Measurements from ENCODE around the gene ELANE. TPM values are rescaled to one million over a fixed set of nuclear protein-coding genes. Genes with fewer than 3 reads are reported as not detected.

Gene ELANE
- total and polyA plus RNA-seq, 4 donors: 0.17 to 37.4 (median 1.8) TPM

GRCh38 chr19:869245-870177, 17.4 kb downstream of the ELANE start:
- H3K36me3 ChIP-seq (ENCODE audit: control insufficient read depth in 4 of 4, insufficient read depth in 3 of 4, low read depth in 1 of 4, low read length in 3 of 4): peaks cover 3 to 40% (median 11%) of the 10 kb centered on the region in 4 donors
- no peak for DNase-seq (ENCODE audit: low spot score)
- H3K27me3 ChIP-seq (ENCODE audit: control insufficient read depth in 4 of 4, insufficient read depth in 4 of 4, low read length in 3 of 4): no peaks in the 10 kb centered on the region
- H3K9ac ChIP-seq (ENCODE audit: low read depth in 1 of 2, low read length in 2 of 2): no peak overlapping the region
- TF ChIP-seq ATF3 (IDR thresholded peaks at IDR 0.05) (no peak), MAX (IDR thresholded peaks at IDR 0.05) (no peak), REST (IDR thresholded peaks at IDR 0.05) (no peak), HNF4A (conservative IDR thresholded peaks at IDR 0.05) (no peak), RXRA (IDR thresholded peaks at IDR 0.05) (no peak), TAF1 (conservative IDR thresholded peaks at IDR 0.05) (no peak), GABPA (IDR thresholded peaks at IDR 0.05 in 1 of 2, conservative IDR thresholded peaks at IDR 0.05 in 1 of 2) (no peak), HNF4G (IDR thresholded peaks at IDR 0.05) (no peak), FOXA2 (IDR thresholded peaks at IDR 0.05) (no peak), YY1 (IDR thresholded peaks at IDR 0.05) (no peak), EGR1 (IDR thresholded peaks at IDR 0.05; ENCODE audit: low read depth in 2 of 2) (no peak), RAD21 (IDR thresholded peaks at IDR 0.05) (no peak), ZBTB33 (IDR thresholded peaks at IDR 0.05) (no peak), SP1 (IDR thresholded peaks at IDR 0.05) (no peak), CTCF (IDR thresholded peaks at IDR 0.05; ENCODE audit: low read depth, low read length, missing input control) (no peak)
- H3K4me1 ChIP-seq (ENCODE audit: control insufficient read depth in 4 of 4, insufficient read depth in 4 of 4, low read length in 3 of 4): no peaks in the 10 kb centered on the region
- H3K9me3 ChIP-seq (ENCODE audit: control insufficient read depth in 4 of 4, low read length in 3 of 4): no peaks in the 10 kb centered on the region
- 86% methylated on average over 29 of the region's 29 CpGs for WGBS
- no peak overlapping the region for H3K4me3 ChIP-seq (ENCODE audit: low read depth in 1 of 3, low read length in 3 of 3)
- H3K27ac ChIP-seq (ENCODE audit: low read depth in 1 of 2, low read length in 2 of 2): peak overlapping the region in 1 of 2 donors; percentile 35
